ENCODE measurements around the gene TMEM258. TPM values are rescaled to one million over a fixed set of nuclear protein-coding genes. Genes with fewer than 3 reads are reported as not detected.

Gene TMEM258
- total RNA-seq, 4 donors from 2014 or later = 8.2 to 34.7 (median 23.7) TPM

DNA sequence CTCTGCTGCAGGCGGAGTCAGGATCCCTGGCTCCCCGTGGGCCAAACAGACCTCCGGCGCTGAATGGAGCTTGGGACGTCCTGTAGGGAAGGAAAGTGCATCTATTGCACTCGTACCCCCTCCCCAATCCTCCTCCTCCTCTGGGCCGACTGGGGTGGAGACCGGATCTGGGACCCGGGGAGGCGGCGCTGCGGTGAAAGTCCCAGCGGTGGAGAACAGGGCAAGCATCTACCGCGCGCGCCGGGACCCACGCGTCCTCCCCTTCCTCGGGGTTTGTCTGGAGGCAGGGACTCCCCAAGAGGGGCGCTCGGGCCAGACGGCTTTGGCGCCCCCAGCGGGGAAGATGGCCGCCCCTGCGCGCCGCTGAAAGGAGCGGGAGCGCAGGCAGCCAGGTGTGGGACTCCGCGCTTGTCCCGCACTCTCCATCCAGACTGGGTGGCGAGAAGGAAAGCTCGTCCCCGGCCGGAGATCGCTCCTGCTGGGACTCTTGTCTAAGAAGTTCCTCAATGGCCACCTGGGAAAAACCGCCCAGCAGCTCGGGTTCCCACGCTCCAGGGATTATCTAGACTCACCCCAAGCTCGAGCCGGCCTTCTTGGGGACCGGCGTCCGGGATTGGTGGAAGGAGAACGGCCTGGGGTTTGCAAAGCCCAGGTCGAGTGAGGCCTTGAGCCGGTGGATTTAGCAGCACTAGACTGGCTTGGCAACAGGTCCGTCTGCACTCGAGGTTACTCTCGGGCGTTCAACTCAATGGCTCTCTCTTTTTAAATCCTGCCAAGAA is 36.4 kb upstream of the TMEM258 start:
- peak overlapping the region; percentile 72 to 82 (median 75) for H3K27ac ChIP-seq
- TF ChIP-seq POLR2AphosphoS5 (IDR thresholded peaks at IDR 0.05) (no peak), POLR2A (IDR thresholded peaks at IDR 0.05) (no peak), EP300 (IDR thresholded peaks at IDR 0.05; ENCODE audit: low read depth) (no peak)
- TF ChIP-seq, protein P1, sequence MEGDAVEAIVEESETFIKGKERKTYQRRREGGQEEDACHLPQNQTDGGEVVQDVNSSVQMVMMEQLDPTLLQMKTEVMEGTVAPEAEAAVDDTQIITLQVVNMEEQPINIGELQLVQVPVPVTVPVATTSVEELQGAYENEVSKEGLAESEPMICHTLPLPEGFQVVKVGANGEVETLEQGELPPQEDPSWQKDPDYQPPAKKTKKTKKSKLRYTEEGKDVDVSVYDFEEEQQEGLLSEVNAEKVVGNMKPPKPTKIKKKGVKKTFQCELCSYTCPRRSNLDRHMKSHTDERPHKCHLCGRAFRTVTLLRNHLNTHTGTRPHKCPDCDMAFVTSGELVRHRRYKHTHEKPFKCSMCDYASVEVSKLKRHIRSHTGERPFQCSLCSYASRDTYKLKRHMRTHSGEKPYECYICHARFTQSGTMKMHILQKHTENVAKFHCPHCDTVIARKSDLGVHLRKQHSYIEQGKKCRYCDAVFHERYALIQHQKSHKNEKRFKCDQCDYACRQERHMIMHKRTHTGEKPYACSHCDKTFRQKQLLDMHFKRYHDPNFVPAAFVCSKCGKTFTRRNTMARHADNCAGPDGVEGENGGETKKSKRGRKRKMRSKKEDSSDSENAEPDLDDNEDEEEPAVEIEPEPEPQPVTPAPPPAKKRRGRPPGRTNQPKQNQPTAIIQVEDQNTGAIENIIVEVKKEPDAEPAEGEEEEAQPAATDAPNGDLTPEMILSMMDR (IDR thresholded peaks at IDR 0.05) = peak in 2 of 5 experiments; percentile 21 to 34
- no peak for DNase-seq
- H3K4me1 ChIP-seq = peaks cover 3 to 42% (median 21%) of the 10 kb centered on the region in 4 donors
- H3K27me3 ChIP-seq = peaks cover 33% of the 10 kb centered on the region
- H3K4me3 ChIP-seq = peak overlapping the region; percentile 30 to 48 (median 38)
- intact Hi-C loops (cut with DNase I; ENCODE audit: low total_unique reads) = no loop called here
- WGBS, 2 donors (ENCODE audit: low coverage in 1 of 2) = 16% methylated on average over 53 of the region's 55 CpGs; no CpG with 5 or more reads in 1 of the 2 donors
- in situ Hi-C loops (cut with MboI; ENCODE audit: low pct_ligation_motif_present in 1 of 4, low pct_unique_long_range_greater_than_20kb in 1 of 4, low sequenced_read_pairs in 3 of 4) = no loop called here
- H3K9me3 ChIP-seq = no peaks in the 10 kb centered on the region
- H3K36me3 ChIP-seq = no peaks in the 10 kb centered on the region

DNA sequence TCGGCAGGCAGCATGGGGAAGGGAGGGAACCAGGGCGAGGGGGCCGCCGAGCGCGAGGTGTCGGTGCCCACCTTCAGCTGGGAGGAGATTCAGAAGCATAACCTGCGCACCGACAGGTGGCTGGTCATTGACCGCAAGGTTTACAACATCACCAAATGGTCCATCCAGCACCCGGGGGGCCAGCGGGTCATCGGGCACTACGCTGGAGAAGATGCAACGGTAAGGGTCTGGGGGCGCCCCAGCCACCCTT is 35.9 kb upstream of the TMEM258 start:
- Histone ChIP-seq H3K4me3 (peak overlapping the region; percentile 30 to 48 (median 38)), H3K36me3 (no peaks in the 10 kb centered on the region), H3K4me1 (peaks cover 3 to 42% (median 21%) of the 10 kb centered on the region in 4 donors), H3K9me3 (no peaks in the 10 kb centered on the region), H3K27me3 (peaks cover 33% of the 10 kb centered on the region), H3K27ac (peak overlapping the region; percentile 72 to 82 (median 75))
- WGBS, 2 donors (ENCODE audit: low coverage in 1 of 2) = 2% methylated on average over 16 of the region's 16 CpGs; no CpG with 5 or more reads in 1 of the 2 donors
- in situ Hi-C loops (cut with MboI; ENCODE audit: low pct_ligation_motif_present in 1 of 4, low pct_unique_long_range_greater_than_20kb in 1 of 4, low sequenced_read_pairs in 3 of 4) = no loop called here
- TF ChIP-seq, protein P1 (IDR thresholded peaks at IDR 0.05) = no peak
- TF ChIP-seq EP300 (IDR thresholded peaks at IDR 0.05; ENCODE audit: low read depth) (no peak), POLR2AphosphoS5 (IDR thresholded peaks at IDR 0.05) (no peak), POLR2A (IDR thresholded peaks at IDR 0.05) (no peak)
- intact Hi-C loops (cut with DNase I; ENCODE audit: low total_unique reads) = no loop called here
- no peak for DNase-seq

DNA sequence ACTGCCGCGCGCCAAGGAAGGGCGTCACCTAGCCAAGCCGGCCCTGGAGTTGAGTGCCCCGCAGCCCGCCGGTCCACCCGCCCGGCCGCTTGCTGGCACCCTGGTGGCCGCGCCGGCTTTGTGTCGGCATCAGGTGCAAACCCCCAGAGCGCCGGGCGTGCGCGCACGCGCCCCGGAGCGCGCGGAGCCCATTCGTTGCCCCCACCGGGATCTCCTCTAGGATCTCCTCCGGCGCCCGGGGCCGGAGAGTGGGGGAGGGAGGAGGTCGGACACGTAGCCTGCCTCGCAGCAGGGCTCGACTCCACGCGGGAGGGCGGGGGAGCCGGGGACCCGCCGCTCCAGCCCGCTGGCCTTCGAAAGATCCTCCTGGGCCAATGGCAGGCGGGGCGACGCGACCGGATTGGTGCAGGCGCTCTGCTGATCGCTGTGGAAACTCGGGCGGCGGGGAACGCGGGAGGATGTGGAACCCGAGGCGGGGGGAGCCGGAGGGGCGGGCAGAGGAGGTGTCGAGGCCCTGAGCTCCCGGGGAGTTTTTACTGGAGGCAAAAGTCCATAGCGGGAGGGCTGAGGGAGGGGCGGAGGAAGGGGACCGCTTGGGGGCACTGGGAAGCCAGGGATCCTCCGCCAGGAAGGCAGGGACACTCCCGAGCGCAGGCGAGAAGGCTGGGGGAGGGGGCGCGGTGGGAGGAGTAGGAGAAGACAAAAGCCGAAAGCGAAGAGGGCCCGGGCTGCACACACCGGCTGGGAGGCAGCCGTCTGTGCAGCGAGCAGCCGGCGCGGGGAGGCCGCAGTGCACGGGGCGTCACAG is 35.4 kb upstream of the TMEM258 start, which contains the start of gene FADS2:
TSS of gene FADS2 (plus strand) at position 730 of the 808 bp plus-strand sequence. CDS start 91 bp downstream, outside the sequence.
- Histone ChIP-seq H3K4me1 (peaks cover 3 to 42% (median 21%) of the 10 kb centered on the region in 4 donors), H3K36me3 (no peaks in the 10 kb centered on the region), H3K9me3 (no peaks in the 10 kb centered on the region), H3K27me3 (peaks cover 33% of the 10 kb centered on the region), H3K27ac (peak within 1 kb of the TSS; percentile 72 to 82 (median 75)), H3K4me3 (peak within 1 kb of the TSS; percentile 30 to 48 (median 38))
- in situ Hi-C loops (cut with MboI; ENCODE audit: low pct_ligation_motif_present in 1 of 4, low pct_unique_long_range_greater_than_20kb in 1 of 4, low sequenced_read_pairs in 3 of 4) = no loop called here
- intact Hi-C loops (cut with DNase I; ENCODE audit: low total_unique reads) = no loop called here
- WGBS, 2 donors (ENCODE audit: low coverage in 1 of 2) = 2 to 5% methylated on average over 13 to 59 of the region's 83 CpGs
- DNase-seq = peak; percentile 63
- TF ChIP-seq EP300 (IDR thresholded peaks at IDR 0.05; ENCODE audit: low read depth) (no peak), POLR2AphosphoS5 (IDR thresholded peaks at IDR 0.05) (peak in 2 of 3 donors; percentile 29 to 53), POLR2A (IDR thresholded peaks at IDR 0.05) (peak; percentile 35)
- TF ChIP-seq, protein P1 (IDR thresholded peaks at IDR 0.05) = no peak

DNA sequence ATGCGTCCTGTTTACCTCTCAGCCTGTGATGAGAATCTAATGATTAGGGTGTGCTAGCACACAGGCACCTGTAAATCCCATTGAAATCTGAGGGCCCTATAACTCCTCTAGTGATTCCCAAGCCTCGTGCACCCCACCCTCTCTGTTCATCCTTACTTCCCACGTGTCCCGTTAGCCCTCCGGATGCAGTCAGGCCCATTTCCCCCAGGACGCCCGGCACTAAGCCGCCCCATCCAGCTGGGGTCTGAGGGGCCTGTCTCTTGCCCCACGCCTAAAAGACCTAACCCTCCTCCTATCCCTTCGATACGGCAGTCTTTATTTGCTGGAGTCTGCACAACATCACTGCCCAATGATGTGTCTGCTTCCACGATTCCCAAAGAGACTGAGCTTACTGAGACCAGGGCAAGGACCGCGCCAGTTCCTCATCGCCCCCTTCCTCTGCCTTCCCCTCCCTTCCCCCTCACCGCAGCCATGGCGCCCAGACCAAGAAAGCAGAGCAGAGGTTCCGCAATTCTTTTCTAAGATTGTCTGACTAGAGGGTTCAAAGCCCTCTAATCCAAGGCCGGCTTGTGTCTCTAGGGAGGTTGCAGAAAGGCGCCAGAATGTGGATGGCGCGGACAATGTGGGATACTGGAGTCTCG is 34.7 kb upstream of the TMEM258 start:
- no peak for DNase-seq
- intact Hi-C loops (cut with DNase I; ENCODE audit: low total_unique reads) = no loop called here
- TF ChIP-seq EP300 (IDR thresholded peaks at IDR 0.05; ENCODE audit: low read depth) = no peak
- TF ChIP-seq POLR2A (IDR thresholded peaks at IDR 0.05) = no peak
- TF ChIP-seq, protein P1 (IDR thresholded peaks at IDR 0.05) = no peak
- no peak for TF ChIP-seq POLR2AphosphoS5 (IDR thresholded peaks at IDR 0.05)
- Histone ChIP-seq H3K27me3 (peaks cover 33% of the 10 kb centered on the region), H3K9me3 (no peaks in the 10 kb centered on the region), H3K36me3 (no peaks in the 10 kb centered on the region), H3K27ac (peak overlapping the region; percentile 72 to 82 (median 75)), H3K4me1 (peaks cover 3 to 42% (median 21%) of the 10 kb centered on the region in 4 donors), H3K4me3 (peak overlapping the region; percentile 30 to 48 (median 38))
- in situ Hi-C loops (cut with MboI; ENCODE audit: low pct_ligation_motif_present in 1 of 4, low pct_unique_long_range_greater_than_20kb in 1 of 4, low sequenced_read_pairs in 3 of 4) = no loop called here
- WGBS, 2 donors (ENCODE audit: low coverage in 1 of 2) = 16 to 38% methylated on average over 6 to 23 of the region's 23 CpGs

Measured in transverse colon (tissue), 4 donors.